Central memory CD8-positive, alpha-beta T cell (primary cell): ENCODE data around the gene DIP2C.

Source experiments
- ATAC-seq: fragments of 150-1000 bp; cut with Tn5 transposase; replicated peaks from 2 replicates; pipeline ENCODE4 v1.10.0; 2022; ENCODE audit warnings: mild to moderate bottlenecking, moderate FRiP score, moderate number of reproducible peaks; ENCODE audit not compliant: poor library complexity, severe bottlenecking; ENCODE audit errors: extremely low read depth
- DNase-seq, 2 donors: peaks; one replicate each; pipeline ENCODE4 v3.0.0; 2021; ENCODE audit warnings: low spot score in 2 of 2
- H3K27ac Mint-ChIP-seq: one replicate; pipeline ENCODE4 v1.8.0; 2022; ENCODE audit warnings: low read depth, mild to moderate bottlenecking, moderate library complexity, mixed read lengths
- H3K27me3 Mint-ChIP-seq: one replicate; pipeline ENCODE4 v1.8.0; 2022; ENCODE audit warnings: mixed read lengths
- H3K36me3 Mint-ChIP-seq: one replicate; pipeline ENCODE4 v1.8.0; 2022; ENCODE audit warnings: mild to moderate bottlenecking, moderate library complexity, mixed read lengths; ENCODE audit not compliant: insufficient read depth
- H3K4me1 Mint-ChIP-seq: one replicate; pipeline ENCODE4 v1.8.0; 2022; ENCODE audit warnings: mixed read lengths
- H3K4me3 Mint-ChIP-seq: one replicate; pipeline ENCODE4 v1.8.0; 2022; ENCODE audit warnings: mild to moderate bottlenecking, moderate library complexity, mixed read lengths
- H3K9me3 Mint-ChIP-seq: one replicate; pipeline ENCODE4 v1.8.0; 2022; ENCODE audit warnings: mixed read lengths

The DIP2C gene

GRCh38 chr10:667602-668143, 21.8 kb downstream of the DIP2C start:
- ATAC-seq: no peak
- H3K27ac Mint-ChIP-seq: no peak overlapping the region
- peaks cover 5% of the 10 kb centered on the region for H3K27me3 Mint-ChIP-seq
- no peaks in the 10 kb centered on the region for H3K9me3 Mint-ChIP-seq
- no peak overlapping the region for H3K4me3 Mint-ChIP-seq
- H3K36me3 Mint-ChIP-seq: no peaks in the 10 kb centered on the region
- peaks cover 4% of the 10 kb centered on the region for H3K4me1 Mint-ChIP-seq
- no peak for DNase-seq

GRCh38 chr10:667096-667495, 22.4 kb downstream of the DIP2C start:
- no peaks in the 10 kb centered on the region for H3K36me3 Mint-ChIP-seq
- peaks cover 10% of the 10 kb centered on the region for H3K27me3 Mint-ChIP-seq
- DNase-seq (no peak), ATAC-seq (no peak)
- H3K4me3 Mint-ChIP-seq: no peak overlapping the region
- H3K4me1 Mint-ChIP-seq: peaks cover 6% of the 10 kb centered on the region
- no peak overlapping the region for H3K27ac Mint-ChIP-seq
- H3K9me3 Mint-ChIP-seq: no peaks in the 10 kb centered on the region

DNA sequence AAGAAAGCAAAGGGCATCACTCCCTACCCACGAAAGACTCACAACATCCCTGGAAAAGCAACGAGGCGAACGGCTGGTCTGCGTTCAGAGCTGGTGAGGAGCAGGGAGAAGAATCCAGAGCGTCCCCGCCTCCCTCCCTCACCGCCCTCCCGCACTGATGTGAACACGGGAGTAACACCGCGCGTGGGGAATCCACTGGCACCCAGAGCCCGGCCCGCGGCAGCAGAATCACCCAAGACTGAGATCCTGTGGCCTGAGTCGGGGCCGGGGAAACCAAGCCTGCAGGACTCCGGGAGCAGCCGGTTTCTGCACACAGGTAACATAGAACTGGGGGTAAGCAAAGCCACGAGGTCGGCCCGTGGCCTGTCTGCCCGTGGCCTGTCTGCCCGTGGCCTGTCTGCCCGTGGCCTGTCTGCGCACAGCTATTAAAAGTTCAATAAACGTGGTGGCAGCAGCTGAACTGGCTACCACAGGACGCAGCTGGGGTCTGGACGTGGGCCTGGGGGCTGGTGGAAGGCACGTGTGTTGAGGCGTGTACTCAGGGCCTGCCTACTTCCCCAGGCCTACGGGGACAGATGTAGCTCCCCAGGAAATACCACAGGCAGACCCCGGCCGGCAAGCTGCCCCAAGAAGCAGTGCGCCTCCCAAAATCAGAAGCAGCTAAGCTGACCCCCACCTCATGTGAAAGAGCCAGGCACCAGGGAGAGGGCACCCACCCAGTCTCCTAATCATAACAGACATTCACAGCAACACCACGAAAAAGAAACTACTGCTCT, 23.0 kb downstream of the DIP2C start:
- Mint-ChIP-seq H3K4me1 (peaks cover 6% of the 10 kb centered on the region), H3K27ac (no peak overlapping the region), H3K9me3 (no peaks in the 10 kb centered on the region), H3K4me3 (no peak overlapping the region), H3K27me3 (peaks cover 17% of the 10 kb centered on the region), H3K36me3 (no peaks in the 10 kb centered on the region)
- ATAC-seq (no peak), DNase-seq (no peak)

DNA sequence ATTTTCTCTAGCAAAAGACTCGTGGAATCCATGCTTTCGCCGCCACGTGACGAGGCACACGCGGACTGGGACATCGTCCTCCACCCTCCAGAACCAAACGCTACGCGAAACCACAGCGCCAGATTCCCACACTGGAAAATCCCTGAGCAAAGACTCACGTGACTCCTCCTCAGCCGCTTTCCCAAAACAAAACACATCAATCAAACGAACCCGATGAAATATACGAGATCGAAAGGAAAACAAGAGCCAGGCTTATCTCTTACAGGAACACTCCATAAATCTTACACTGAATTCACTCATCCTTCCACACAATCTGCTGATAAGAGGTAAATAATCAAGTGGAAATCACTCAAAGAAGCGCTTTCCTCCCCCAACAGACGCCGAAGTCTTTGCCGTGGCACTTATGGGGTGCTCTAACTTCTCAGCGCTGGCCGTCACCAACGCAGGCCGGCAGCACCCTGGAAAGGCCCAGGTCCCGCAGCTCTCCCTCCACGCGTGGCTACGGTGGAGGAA, 23.8 kb downstream of the DIP2C start:
- H3K27ac Mint-ChIP-seq: no peak overlapping the region
- H3K9me3 Mint-ChIP-seq: no peaks in the 10 kb centered on the region
- ATAC-seq (no peak), DNase-seq (no peak)
- no peaks in the 10 kb centered on the region for H3K36me3 Mint-ChIP-seq
- peaks cover 23% of the 10 kb centered on the region for H3K27me3 Mint-ChIP-seq
- H3K4me3 Mint-ChIP-seq: no peak overlapping the region
- peaks cover 6% of the 10 kb centered on the region for H3K4me1 Mint-ChIP-seq

- no peak for ATAC-seq
These were observed 24.6 kb downstream of the DIP2C start for GRCh38 chr10:664893-665292.

DNA sequence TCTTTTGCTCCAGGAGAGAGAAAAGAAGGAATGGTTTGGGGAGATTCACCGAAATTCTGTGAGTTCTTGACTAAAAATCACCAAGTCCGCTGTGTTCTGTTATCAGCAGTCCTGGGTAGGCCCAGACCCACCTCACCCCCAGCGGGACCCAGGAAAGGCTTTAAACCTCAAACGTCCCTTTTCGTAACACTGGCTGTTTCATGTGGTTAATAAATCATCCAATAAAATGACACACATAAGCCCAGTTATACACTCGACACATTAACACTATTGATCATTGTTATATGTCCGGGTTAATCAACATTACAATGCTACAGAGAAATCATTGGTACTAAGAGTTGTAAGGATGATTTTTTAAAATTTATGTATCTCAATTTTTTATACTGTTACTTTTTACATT, 25.2 kb downstream of the DIP2C start:
- DNase-seq (no peak), ATAC-seq (no peak)
- Mint-ChIP-seq H3K27me3 (peaks cover 24% of the 10 kb centered on the region), H3K4me3 (no peak overlapping the region), H3K27ac (no peak overlapping the region), H3K4me1 (peaks cover 6% of the 10 kb centered on the region), H3K36me3 (no peaks in the 10 kb centered on the region), H3K9me3 (no peaks in the 10 kb centered on the region)

More at GRCh38 chr10:664893-665292, 24.6 kb downstream of the DIP2C start:
- Mint-ChIP-seq H3K9me3 (no peaks in the 10 kb centered on the region), H3K36me3 (no peaks in the 10 kb centered on the region), H3K4me3 (no peak overlapping the region), H3K27me3 (peaks cover 23% of the 10 kb centered on the region), H3K4me1 (peaks cover 6% of the 10 kb centered on the region), H3K27ac (no peak overlapping the region)
- no peak for DNase-seq

- Mint-ChIP-seq H3K27me3 (peaks cover 29% of the 10 kb centered on the region), H3K9me3 (no peaks in the 10 kb centered on the region), H3K4me1 (peaks cover 6% of the 10 kb centered on the region), H3K4me3 (no peak overlapping the region), H3K36me3 (no peaks in the 10 kb centered on the region), H3K27ac (no peak overlapping the region)
- DNase-seq: no peak
- no peak for ATAC-seq
These were observed 25.6 kb downstream of the DIP2C start for GRCh38 chr10:663831-664251.

GRCh38 chr10:663466-663751, 26.1 kb downstream of the DIP2C start:
- Mint-ChIP-seq H3K4me3 (no peak overlapping the region), H3K4me1 (peaks cover 6% of the 10 kb centered on the region), H3K36me3 (no peaks in the 10 kb centered on the region), H3K27ac (no peak overlapping the region), H3K9me3 (no peaks in the 10 kb centered on the region), H3K27me3 (peaks cover 31% of the 10 kb centered on the region)
- ATAC-seq: no peak
- no peak for DNase-seq

- no peak overlapping the region for H3K4me3 Mint-ChIP-seq
- ATAC-seq: peak; percentile 71
- no peak overlapping the region for H3K27ac Mint-ChIP-seq
- H3K9me3 Mint-ChIP-seq: no peaks in the 10 kb centered on the region
- DNase-seq: no peak
- H3K27me3 Mint-ChIP-seq: peaks cover 31% of the 10 kb centered on the region
- H3K4me1 Mint-ChIP-seq: peaks cover 6% of the 10 kb centered on the region
- H3K36me3 Mint-ChIP-seq: no peaks in the 10 kb centered on the region
These were observed 26.6 kb downstream of the DIP2C start for GRCh38 chr10:662686-663465.

DNA sequence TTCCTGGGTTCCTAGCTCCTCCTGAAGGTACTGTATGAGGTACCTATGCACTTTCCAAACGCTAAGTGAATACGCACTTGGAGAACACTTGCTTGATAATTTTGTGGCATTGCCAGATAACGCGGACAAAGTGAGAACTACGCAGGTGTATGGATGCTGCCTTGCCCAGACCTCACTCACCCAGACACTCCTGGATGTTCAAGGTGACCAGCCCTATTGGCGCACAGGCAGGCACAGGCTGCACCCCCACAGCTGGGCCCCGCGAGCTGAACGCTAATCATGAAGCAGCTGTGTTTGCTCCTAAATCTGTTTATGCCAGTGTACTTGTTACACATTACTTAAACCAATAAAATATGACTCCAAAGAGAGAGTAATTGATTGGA, 27.3 kb downstream of the DIP2C start:
- DNase-seq: no peak
- H3K36me3 Mint-ChIP-seq: no peaks in the 10 kb centered on the region
- H3K27ac Mint-ChIP-seq: no peak overlapping the region
- no peak for ATAC-seq
- H3K4me1 Mint-ChIP-seq: peaks cover 6% of the 10 kb centered on the region
- no peak overlapping the region for H3K4me3 Mint-ChIP-seq
- H3K9me3 Mint-ChIP-seq: no peaks in the 10 kb centered on the region
- peaks cover 31% of the 10 kb centered on the region for H3K27me3 Mint-ChIP-seq

DNA sequence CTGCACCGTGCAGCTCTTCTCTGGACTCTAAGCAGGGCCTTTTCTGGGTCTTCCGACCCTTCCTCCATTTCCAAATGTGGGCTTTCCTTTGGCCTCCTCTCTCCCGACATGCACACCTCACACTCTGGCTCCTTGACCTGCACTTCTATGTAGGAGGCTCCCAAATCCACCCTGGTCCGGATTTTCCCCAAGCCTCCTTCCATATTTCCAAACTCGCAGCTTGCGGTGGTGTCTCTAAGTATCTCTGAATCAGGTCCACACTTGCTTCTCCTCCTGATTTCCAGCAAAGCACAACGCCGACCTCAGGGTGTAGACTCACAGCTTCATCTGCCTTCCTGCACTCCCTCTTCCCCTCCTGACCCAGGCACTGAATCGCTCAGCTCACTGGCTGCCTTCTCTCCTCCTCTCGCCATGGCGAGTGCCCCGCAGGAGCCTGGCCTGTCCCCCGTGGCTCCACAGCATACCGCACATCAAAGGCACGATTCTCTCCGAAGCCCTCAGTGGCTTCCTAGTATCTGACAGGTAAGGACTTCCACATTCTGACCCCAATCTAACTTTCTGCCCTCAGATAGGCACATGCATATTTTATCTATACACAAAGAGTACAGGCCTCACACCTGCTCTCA, 27.8 kb downstream of the DIP2C start:
- no peak for DNase-seq
- Mint-ChIP-seq H3K27ac (no peak overlapping the region), H3K27me3 (peaks cover 31% of the 10 kb centered on the region), H3K9me3 (no peaks in the 10 kb centered on the region), H3K4me1 (peaks cover 6% of the 10 kb centered on the region), H3K36me3 (no peaks in the 10 kb centered on the region), H3K4me3 (no peak overlapping the region)
- no peak for ATAC-seq

- DNase-seq (no peak), ATAC-seq (no peak)
- Mint-ChIP-seq H3K4me3 (no peak overlapping the region), H3K27ac (no peak overlapping the region), H3K9me3 (no peaks in the 10 kb centered on the region), H3K4me1 (peaks cover 6% of the 10 kb centered on the region), H3K36me3 (no peaks in the 10 kb centered on the region), H3K27me3 (peaks cover 31% of the 10 kb centered on the region)
These were observed 28.4 kb downstream of the DIP2C start for GRCh38 chr10:660970-661596.
